Measurements from ENCODE around the gene PIERCE2.
"Not testable (repeated sequence)": the region's sequence is repeated elsewhere in the genome, so short reads cannot be mapped to it uniquely, and the experiment has no call there.

The PIERCE2 gene

GRCh38 chr15:55420171-55420866, 12.0 kb downstream of the PIERCE2 start:
- no peak overlapping the region for H3K27ac ChIP-seq (ENCODE audit: low read length, poor library complexity, severe bottlenecking)
- H2AFZ ChIP-seq (ENCODE audit: low read depth, low read length) = no peak overlapping the region
- no peak overlapping the region for H3K9ac ChIP-seq (ENCODE audit: low read length)
- no peak overlapping the region for H2BK15ac ChIP-seq (ENCODE audit: low read depth, poor library complexity, severe bottlenecking)
- no peak for DNase-seq
- H2BK5ac ChIP-seq (ENCODE audit: low read depth, low read length, poor library complexity, severe bottlenecking) = no peak overlapping the region
- H2AK5ac ChIP-seq (ENCODE audit: low read length, severe bottlenecking) = no peak overlapping the region
- H2BK120ac ChIP-seq (ENCODE audit: low read depth, low read length) = no peak overlapping the region
- H3K9me3 ChIP-seq (ENCODE audit: control insufficient read depth, low read length) = no peaks in the 10 kb centered on the region
- no peaks in the 10 kb centered on the region for H3K27me3 ChIP-seq (ENCODE audit: control insufficient read depth in 1 of 2, insufficient read depth in 1 of 2, low read length in 2 of 2)
- H3K18ac ChIP-seq (ENCODE audit: low read depth in 1 of 2, low read length in 2 of 2) = no peak overlapping the region
- no peak overlapping the region for H3K4me3 ChIP-seq (ENCODE audit: insufficient read depth in 1 of 2, low read depth in 1 of 2, low read length in 2 of 2)
- no peaks in the 10 kb centered on the region for H3K36me3 ChIP-seq (ENCODE audit: control insufficient read depth in 1 of 2, insufficient read depth in 2 of 2, low read depth in 1 of 2, low read length in 2 of 2)
- no peak overlapping the region for H4K91ac ChIP-seq (ENCODE audit: low read length)
- no peak overlapping the region for H3K14ac ChIP-seq (ENCODE audit: low read length in 2 of 2)
- no peak overlapping the region for H3K23ac ChIP-seq (ENCODE audit: low read length in 2 of 2)
- peaks cover 3% of the 10 kb centered on the region for H3K4me1 ChIP-seq (ENCODE audit: control insufficient read depth, insufficient read depth, low read depth, low read length)
- no peak overlapping the region for H2BK12ac ChIP-seq (ENCODE audit: low read length in 2 of 2)
- no peak overlapping the region for H3K4ac ChIP-seq (ENCODE audit: low read depth in 1 of 2, low read length in 2 of 2)
- H3K4me2 ChIP-seq (ENCODE audit: low read length, poor library complexity, severe bottlenecking) = no peak overlapping the region
- H3K79me1 ChIP-seq (replicated peaks; ENCODE audit: low read length, poor library complexity, severe bottlenecking) = no peaks in the 10 kb centered on the region
- no peak overlapping the region for H4K8ac ChIP-seq (ENCODE audit: low read length)

- H3K14ac ChIP-seq (ENCODE audit: low read length in 2 of 2) = no peak overlapping the region
- peaks cover 3% of the 10 kb centered on the region for H3K4me1 ChIP-seq (ENCODE audit: control insufficient read depth, insufficient read depth, low read depth, low read length)
- no peak overlapping the region for H2BK120ac ChIP-seq (ENCODE audit: low read depth, low read length)
- no peak for DNase-seq
- no peaks in the 10 kb centered on the region for H3K36me3 ChIP-seq (ENCODE audit: control insufficient read depth in 1 of 2, insufficient read depth in 2 of 2, low read depth in 1 of 2, low read length in 2 of 2)
- H3K9me3 ChIP-seq (ENCODE audit: control insufficient read depth, low read length) = no peaks in the 10 kb centered on the region
- no peak overlapping the region for H2AFZ ChIP-seq (ENCODE audit: low read depth, low read length)
- no peak overlapping the region for H3K4me3 ChIP-seq (ENCODE audit: insufficient read depth in 1 of 2, low read depth in 1 of 2, low read length in 2 of 2)
- no peaks in the 10 kb centered on the region for H3K79me1 ChIP-seq (replicated peaks; ENCODE audit: low read length, poor library complexity, severe bottlenecking)
- WGBS = 0% methylated on average over 1 of the region's 1 CpG
- no peaks in the 10 kb centered on the region for H3K27me3 ChIP-seq (ENCODE audit: control insufficient read depth in 1 of 2, insufficient read depth in 1 of 2, low read length in 2 of 2)
- H3K9ac ChIP-seq (ENCODE audit: low read length) = no peak overlapping the region
- no peak overlapping the region for H2BK12ac ChIP-seq (ENCODE audit: low read length in 2 of 2)
- no peak overlapping the region for H2BK15ac ChIP-seq (ENCODE audit: low read depth, poor library complexity, severe bottlenecking)
- no peak overlapping the region for H3K27ac ChIP-seq (ENCODE audit: low read length, poor library complexity, severe bottlenecking)
- no peak overlapping the region for H4K91ac ChIP-seq (ENCODE audit: low read length)
- H3K23ac ChIP-seq (ENCODE audit: low read length in 2 of 2) = no peak overlapping the region
- no peak overlapping the region for H3K4me2 ChIP-seq (ENCODE audit: low read length, poor library complexity, severe bottlenecking)
- no peak overlapping the region for H3K18ac ChIP-seq (ENCODE audit: low read depth in 1 of 2, low read length in 2 of 2)
- no peak overlapping the region for H2AK5ac ChIP-seq (ENCODE audit: low read length, severe bottlenecking)
- no peak overlapping the region for H3K4ac ChIP-seq (ENCODE audit: low read depth in 1 of 2, low read length in 2 of 2)
- H4K8ac ChIP-seq (ENCODE audit: low read length) = no peak overlapping the region
- no peak overlapping the region for H2BK5ac ChIP-seq (ENCODE audit: low read depth, low read length, poor library complexity, severe bottlenecking)
Measured at GRCh38 chr15:55422089-55422488, 13.8 kb downstream of the PIERCE2 start.

GRCh38 chr15:55434989-55435825, 26.9 kb downstream of the PIERCE2 start:
- Histone ChIP-seq H3K9me3 (ENCODE audit: control insufficient read depth, low read length) (no peaks in the 10 kb centered on the region), H4K8ac (ENCODE audit: low read length) (no peak overlapping the region)

GRCh38 chr15:55443141-55443540, 34.8 kb downstream of the PIERCE2 start:
- H3K14ac ChIP-seq (ENCODE audit: low read length in 2 of 2); H2BK12ac ChIP-seq (ENCODE audit: low read length in 2 of 2); H3K27me3 ChIP-seq (ENCODE audit: control insufficient read depth in 1 of 2, insufficient read depth in 1 of 2, low read length in 2 of 2); H2BK120ac ChIP-seq (ENCODE audit: low read depth, low read length); H2BK5ac ChIP-seq (ENCODE audit: low read depth, low read length, poor library complexity, severe bottlenecking); H3K18ac ChIP-seq (ENCODE audit: low read depth in 1 of 2, low read length in 2 of 2); H3K27ac ChIP-seq (ENCODE audit: low read length, poor library complexity, severe bottlenecking); H3K4me3 ChIP-seq (ENCODE audit: insufficient read depth in 1 of 2, low read depth in 1 of 2, low read length in 2 of 2); H4K8ac ChIP-seq (ENCODE audit: low read length); H3K4me1 ChIP-seq (ENCODE audit: control insufficient read depth, insufficient read depth, low read depth, low read length); H3K4me2 ChIP-seq (ENCODE audit: low read length, poor library complexity, severe bottlenecking); H3K79me1 ChIP-seq (replicated peaks; ENCODE audit: low read length, poor library complexity, severe bottlenecking); H3K9ac ChIP-seq (ENCODE audit: low read length); H3K23ac ChIP-seq (ENCODE audit: low read length in 2 of 2); H2AFZ ChIP-seq (ENCODE audit: low read depth, low read length); H2AK5ac ChIP-seq (ENCODE audit: low read length, severe bottlenecking); H2BK15ac ChIP-seq (ENCODE audit: low read depth, poor library complexity, severe bottlenecking); H4K91ac ChIP-seq (ENCODE audit: low read length); H3K9me3 ChIP-seq (ENCODE audit: control insufficient read depth, low read length); DNase-seq; H3K4ac ChIP-seq (ENCODE audit: low read depth in 1 of 2, low read length in 2 of 2): not testable (repeated sequence)
- peaks cover 0 to 22% of the 10 kb centered on the region in 2 experiments for H3K36me3 ChIP-seq (ENCODE audit: control insufficient read depth in 1 of 2, insufficient read depth in 2 of 2, low read depth in 1 of 2, low read length in 2 of 2)
- 98% methylated on average over 12 of the region's 15 CpGs for WGBS

More at GRCh38 chr15:55434989-55435825, 26.9 kb downstream of the PIERCE2 start:
- Histone ChIP-seq H3K9ac (ENCODE audit: low read length) (no peak overlapping the region), H2BK15ac (ENCODE audit: low read depth, poor library complexity, severe bottlenecking) (no peak overlapping the region), H3K18ac (ENCODE audit: low read depth in 1 of 2, low read length in 2 of 2) (no peak overlapping the region), H3K4me3 (ENCODE audit: insufficient read depth in 1 of 2, low read depth in 1 of 2, low read length in 2 of 2) (no peak overlapping the region), H3K36me3 (ENCODE audit: control insufficient read depth in 1 of 2, insufficient read depth in 2 of 2, low read depth in 1 of 2, low read length in 2 of 2) (peaks cover 4% of the 10 kb centered on the region in 2 experiments), H2BK12ac (ENCODE audit: low read length in 2 of 2) (no peak overlapping the region), H2BK5ac (ENCODE audit: low read depth, low read length, poor library complexity, severe bottlenecking) (no peak overlapping the region), H3K4ac (ENCODE audit: low read depth in 1 of 2, low read length in 2 of 2) (no peak overlapping the region), H3K4me2 (ENCODE audit: low read length, poor library complexity, severe bottlenecking) (no peak overlapping the region), H2AK5ac (ENCODE audit: low read length, severe bottlenecking) (no peak overlapping the region), H2BK120ac (ENCODE audit: low read depth, low read length) (no peak overlapping the region), H3K4me1 (ENCODE audit: control insufficient read depth, insufficient read depth, low read depth, low read length) (no peaks in the 10 kb centered on the region), H3K27ac (ENCODE audit: low read length, poor library complexity, severe bottlenecking) (no peak overlapping the region), H3K23ac (ENCODE audit: low read length in 2 of 2) (no peak overlapping the region), H4K91ac (ENCODE audit: low read length) (no peak overlapping the region), H3K79me1 (replicated peaks; ENCODE audit: low read length, poor library complexity, severe bottlenecking) (no peaks in the 10 kb centered on the region), H3K27me3 (ENCODE audit: control insufficient read depth in 1 of 2, insufficient read depth in 1 of 2, low read length in 2 of 2) (no peaks in the 10 kb centered on the region), H2AFZ (ENCODE audit: low read depth, low read length) (no peak overlapping the region), H3K14ac (ENCODE audit: low read length in 2 of 2) (no peak overlapping the region)
- peak; percentile 65 for DNase-seq
- 8% methylated on average over 3 of the region's 6 CpGs for WGBS
